Measurements from ENCODE around the gene CD93.

The CD93 gene

DNA sequence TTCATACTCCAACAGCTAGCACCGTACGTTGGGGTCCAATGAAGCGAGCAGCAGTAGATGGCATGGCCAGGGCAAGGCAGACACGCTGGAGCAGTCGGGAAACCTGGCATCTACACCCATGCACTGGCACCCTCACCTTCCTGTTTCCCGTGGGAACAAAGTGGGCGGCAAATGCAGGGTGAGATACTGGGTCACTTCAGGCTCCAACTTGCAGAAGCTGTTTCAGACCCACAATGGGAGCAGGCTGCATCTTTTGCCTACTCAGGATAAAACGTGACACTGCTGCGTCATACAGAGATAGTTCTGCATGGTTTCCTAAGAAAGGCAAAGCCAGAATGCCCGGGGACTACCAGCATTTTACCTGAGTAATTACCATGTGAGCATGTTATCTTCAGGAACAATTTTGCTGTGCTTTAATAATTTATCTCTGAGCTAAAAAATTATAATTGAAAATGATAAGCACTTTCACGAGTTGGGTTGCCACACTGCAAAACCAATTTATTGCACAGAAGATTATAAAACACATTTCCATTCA, 10.9 kb upstream of the CD93 start:
- H3K27ac Mint-ChIP-seq, result no peak overlapping the region
- H3K36me3 Mint-ChIP-seq (ENCODE audit: low read depth), result no peaks in the 10 kb centered on the region
- H3K9me3 Mint-ChIP-seq, result no peaks in the 10 kb centered on the region

DNA sequence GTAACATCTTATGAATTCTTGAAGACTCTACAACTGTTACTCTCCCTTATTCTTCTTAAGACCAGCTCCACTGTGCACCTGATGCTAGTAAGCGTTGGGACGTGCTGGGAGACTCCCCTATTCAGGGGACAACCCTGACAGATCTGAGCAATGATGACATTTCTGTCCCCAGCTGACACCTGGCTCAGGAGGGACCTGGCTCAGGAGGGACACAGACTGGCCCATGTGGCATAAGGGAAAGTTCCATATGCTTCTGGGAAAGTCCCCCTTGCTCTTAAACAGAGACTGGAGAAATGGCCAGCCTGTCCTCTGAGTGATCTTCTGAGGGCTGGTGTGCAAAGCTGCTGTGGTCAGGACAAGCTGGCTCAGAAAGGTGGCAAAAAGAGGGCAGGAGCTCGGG, 10.0 kb upstream of the CD93 start:
- Mint-ChIP-seq H3K27ac (no peak overlapping the region), H3K36me3 (ENCODE audit: low read depth) (no peaks in the 10 kb centered on the region), H3K4me3 (no peak overlapping the region), H3K4me1 (ENCODE audit: low read depth) (no peaks in the 10 kb centered on the region), H3K9me3 (no peaks in the 10 kb centered on the region), H3K27me3 (no peaks in the 10 kb centered on the region)

More for the DNA sequence above, 10.9 kb upstream of the CD93 start:
- no peaks in the 10 kb centered on the region for H3K4me1 Mint-ChIP-seq (ENCODE audit: low read depth)
- no peaks in the 10 kb centered on the region for H3K27me3 Mint-ChIP-seq
- H3K4me3 Mint-ChIP-seq, result no peak overlapping the region

DNA sequence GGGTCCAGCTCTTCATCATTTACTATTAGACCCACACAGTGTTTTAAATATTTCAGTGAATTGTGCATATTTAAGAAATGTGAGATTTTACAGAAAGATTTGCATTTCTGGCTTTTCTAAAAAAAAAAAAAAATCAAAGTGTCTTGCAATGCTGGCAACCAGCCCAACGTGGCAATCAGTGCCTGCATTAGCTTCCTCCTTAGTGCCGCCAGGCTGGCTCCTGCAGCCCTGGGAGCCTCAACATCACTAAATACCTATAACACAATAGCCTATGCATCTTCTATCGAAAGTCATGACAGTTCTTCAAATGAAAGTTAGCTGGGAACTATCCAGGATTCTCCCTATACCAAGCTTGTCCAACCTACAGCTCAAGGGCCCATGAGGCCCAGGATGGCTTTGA, 9.4 kb upstream of the CD93 start:
- Mint-ChIP-seq H3K4me3 (no peak overlapping the region), H3K4me1 (ENCODE audit: low read depth) (no peaks in the 10 kb centered on the region), H3K9me3 (no peaks in the 10 kb centered on the region), H3K36me3 (ENCODE audit: low read depth) (no peaks in the 10 kb centered on the region), H3K27ac (no peak overlapping the region), H3K27me3 (no peaks in the 10 kb centered on the region)

DNA sequence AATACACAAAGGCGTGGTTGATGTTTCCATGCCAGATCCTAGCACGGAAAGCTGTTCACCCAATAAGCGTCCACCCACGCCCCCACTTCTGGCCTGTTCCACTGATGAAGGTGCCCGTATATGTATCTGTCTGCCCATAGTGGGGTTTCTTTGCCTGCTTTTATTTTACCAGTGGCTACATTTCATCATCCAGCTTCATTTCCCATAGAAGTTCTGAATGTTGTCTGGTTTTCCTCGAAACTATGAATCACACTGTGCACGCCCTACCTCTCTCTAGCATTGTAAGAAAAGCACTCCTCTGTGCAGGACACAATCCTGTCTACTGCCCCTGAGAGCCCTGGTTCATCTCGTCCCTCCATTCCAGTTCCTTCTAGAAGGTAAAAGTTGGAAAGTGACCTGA, 8.8 kb upstream of the CD93 start:
- no peaks in the 10 kb centered on the region for H3K4me1 Mint-ChIP-seq (ENCODE audit: low read depth)
- H3K36me3 Mint-ChIP-seq (ENCODE audit: low read depth), result no peaks in the 10 kb centered on the region
- H3K9me3 Mint-ChIP-seq, result no peaks in the 10 kb centered on the region
- H3K27ac Mint-ChIP-seq, result no peak overlapping the region
- H3K27me3 Mint-ChIP-seq, result no peaks in the 10 kb centered on the region
- H3K4me3 Mint-ChIP-seq, result no peak overlapping the region

DNA sequence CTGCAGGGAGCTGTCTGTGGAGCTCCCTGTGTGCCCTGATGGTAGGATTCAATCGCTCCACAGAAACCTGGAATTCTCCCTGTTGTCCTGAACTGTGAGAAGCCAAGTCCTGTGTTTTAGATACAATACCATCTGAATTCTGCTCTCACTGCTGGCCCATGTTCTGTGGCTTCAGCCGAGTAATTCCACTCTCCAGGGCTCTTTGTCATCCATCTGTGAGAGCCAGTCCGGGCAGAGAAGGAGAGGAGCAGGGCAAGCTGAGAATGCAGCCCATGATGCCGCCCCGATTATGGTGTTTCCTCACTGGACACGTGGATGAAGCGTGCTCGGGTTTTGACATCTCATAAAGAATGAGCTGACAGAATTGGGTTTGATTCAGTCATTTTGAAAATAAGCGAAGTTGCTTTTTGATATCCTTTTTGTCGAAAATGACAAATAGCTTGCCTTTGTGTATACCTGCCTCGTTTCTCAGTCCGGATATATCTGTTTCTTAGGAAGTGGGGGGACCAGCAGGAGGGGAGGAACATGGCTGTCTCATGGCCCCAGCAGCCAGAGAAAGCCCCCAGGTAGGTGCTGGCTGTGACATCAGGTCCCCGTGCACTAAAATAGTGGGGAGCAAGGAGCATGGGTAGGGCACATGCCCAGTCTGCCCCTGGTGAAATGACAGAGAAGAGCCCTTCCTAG, 8.2 kb upstream of the CD93 start:
- H3K4me3 Mint-ChIP-seq, result no peak overlapping the region
- H3K4me1 Mint-ChIP-seq (ENCODE audit: low read depth), result no peaks in the 10 kb centered on the region
- H3K9me3 Mint-ChIP-seq, result no peaks in the 10 kb centered on the region
- H3K36me3 Mint-ChIP-seq (ENCODE audit: low read depth), result no peaks in the 10 kb centered on the region
- H3K27ac Mint-ChIP-seq, result no peak overlapping the region
- H3K27me3 Mint-ChIP-seq, result no peaks in the 10 kb centered on the region

DNA sequence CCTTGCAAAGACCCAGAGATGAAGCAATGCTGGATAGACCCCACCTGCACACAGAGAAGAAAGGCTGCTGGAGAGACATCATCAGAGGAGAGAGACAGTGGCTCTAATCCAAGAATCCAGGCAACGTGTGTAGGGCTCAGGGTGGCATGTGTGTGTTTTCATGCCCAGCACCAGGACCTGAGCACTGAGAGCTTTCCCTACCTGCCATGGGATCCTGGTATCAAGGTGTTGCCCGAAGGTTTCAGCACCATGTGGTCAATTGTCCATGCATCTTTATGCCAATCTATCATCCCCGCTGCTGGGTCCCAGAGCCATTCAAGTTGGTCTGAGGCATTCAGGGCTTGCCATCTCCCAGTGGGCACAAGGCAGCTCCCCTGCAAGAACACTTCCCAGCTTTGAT, 7.5 kb upstream of the CD93 start:
- Mint-ChIP-seq H3K4me1 (ENCODE audit: low read depth) (no peaks in the 10 kb centered on the region), H3K9me3 (no peaks in the 10 kb centered on the region), H3K27ac (no peak overlapping the region), H3K27me3 (no peaks in the 10 kb centered on the region), H3K36me3 (ENCODE audit: low read depth) (no peaks in the 10 kb centered on the region), H3K4me3 (no peak overlapping the region)

DNA sequence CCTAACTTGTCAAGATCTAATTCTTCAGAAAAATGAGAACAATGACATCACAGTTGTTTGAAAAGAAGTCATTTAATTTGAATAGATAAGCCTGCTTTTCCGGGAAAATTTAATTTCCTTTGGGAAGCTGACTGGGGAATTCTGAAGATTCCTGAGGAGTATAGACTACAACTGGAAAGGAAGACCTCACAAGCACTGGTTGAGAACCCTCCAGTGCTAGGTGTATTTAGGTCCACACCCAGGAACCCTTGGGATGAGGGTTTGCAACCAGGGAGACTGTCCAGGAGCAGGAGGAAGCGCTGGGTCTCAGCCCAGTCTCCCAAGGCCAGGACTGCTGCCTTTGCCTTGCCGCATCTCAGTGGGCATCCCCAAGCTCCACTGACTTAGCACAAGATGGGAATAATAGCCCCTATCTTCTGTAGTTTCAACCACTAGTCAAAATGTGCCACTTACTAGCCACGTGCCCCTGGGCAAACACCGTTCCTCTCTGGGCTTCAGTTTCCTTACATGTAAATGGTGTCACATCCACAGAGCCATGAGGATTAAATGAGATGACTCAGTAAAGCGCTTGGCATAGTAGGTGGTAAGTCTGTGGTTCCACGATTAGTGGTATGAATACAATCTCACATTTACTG, 6.9 kb upstream of the CD93 start:
- Mint-ChIP-seq H3K27me3 (no peaks in the 10 kb centered on the region), H3K27ac (no peak overlapping the region), H3K9me3 (no peaks in the 10 kb centered on the region), H3K36me3 (ENCODE audit: low read depth) (no peaks in the 10 kb centered on the region), H3K4me3 (no peak overlapping the region), H3K4me1 (ENCODE audit: low read depth) (no peaks in the 10 kb centered on the region)

DNA sequence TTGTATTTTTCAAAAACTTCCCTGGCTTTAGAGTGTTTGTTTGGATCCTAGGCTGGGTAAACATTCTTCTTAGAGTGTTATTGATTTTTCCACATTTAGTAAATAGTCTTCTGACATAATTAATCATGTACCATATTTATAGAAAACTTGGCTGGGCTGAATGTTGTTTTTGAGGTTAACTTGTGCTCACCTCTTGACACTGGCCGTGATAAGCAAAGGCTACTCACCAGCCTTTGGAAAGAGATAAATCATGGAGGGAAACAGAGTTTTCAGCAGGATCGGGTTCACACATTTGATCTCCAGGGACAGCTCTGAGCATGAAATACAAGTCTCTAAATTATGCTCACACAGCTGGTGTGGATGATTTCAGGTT, 6.2 kb upstream of the CD93 start:
- H3K4me3 Mint-ChIP-seq, result no peak overlapping the region
- H3K9me3 Mint-ChIP-seq, result no peaks in the 10 kb centered on the region
- H3K27ac Mint-ChIP-seq, result no peak overlapping the region
- no peaks in the 10 kb centered on the region for H3K36me3 Mint-ChIP-seq (ENCODE audit: low read depth)
- no peaks in the 10 kb centered on the region for H3K27me3 Mint-ChIP-seq
- H3K4me1 Mint-ChIP-seq (ENCODE audit: low read depth), result no peaks in the 10 kb centered on the region

DNA sequence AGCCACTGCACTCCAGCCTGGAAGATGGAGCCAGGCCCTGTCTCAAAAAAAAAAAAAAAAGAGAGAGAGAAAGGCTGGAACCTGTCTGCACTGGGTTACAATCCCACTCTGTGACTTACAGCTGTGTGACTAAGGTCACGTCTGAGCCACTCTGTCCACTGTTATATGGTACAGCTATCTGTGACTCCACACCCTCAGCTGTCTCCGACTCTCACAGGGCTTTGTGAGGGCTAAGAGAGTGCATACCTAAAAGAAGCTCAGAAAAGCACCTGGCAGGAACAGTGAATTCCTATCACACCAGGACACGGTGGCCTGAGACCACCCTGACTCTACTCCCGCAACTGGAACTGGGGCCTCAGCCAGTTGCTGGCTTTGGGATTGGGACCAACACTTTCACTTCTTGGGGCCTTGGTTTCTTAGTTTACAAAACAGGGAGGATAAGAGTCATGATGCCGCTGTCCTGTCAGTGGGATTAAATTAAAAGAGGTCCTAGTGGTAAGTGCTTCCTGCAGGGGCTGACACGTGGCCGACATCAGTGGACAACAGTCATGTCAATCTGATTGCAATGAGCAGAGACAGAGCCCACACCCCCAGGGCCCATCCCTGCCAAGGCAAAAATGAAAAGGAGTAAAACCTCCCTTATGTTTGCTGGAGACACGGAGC, 5.7 kb upstream of the CD93 start:
- Mint-ChIP-seq H3K9me3 (no peaks in the 10 kb centered on the region), H3K4me1 (ENCODE audit: low read depth) (no peaks in the 10 kb centered on the region), H3K27ac (no peak overlapping the region), H3K27me3 (no peaks in the 10 kb centered on the region), H3K4me3 (no peak overlapping the region), H3K36me3 (ENCODE audit: low read depth) (no peaks in the 10 kb centered on the region)

DNA sequence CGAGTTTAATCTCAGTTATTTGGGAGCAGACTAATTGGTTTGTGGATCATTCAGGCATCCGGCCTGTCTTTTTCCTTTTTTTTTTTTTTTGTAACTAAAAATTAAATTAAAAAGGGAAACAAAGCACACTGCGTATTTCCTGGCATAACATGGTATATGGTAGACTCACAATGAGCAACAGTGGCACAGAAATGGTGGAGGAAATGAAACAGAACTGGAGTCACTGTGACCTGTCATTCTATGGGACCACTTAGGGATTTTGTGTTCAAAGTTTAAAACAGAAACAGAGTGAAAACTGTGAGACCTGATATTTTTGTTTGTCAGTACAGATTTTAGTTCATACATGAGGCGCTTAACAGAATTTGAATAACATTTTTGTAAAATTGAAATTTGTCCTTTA, 4.8 kb upstream of the CD93 start:
- no peaks in the 10 kb centered on the region for H3K36me3 Mint-ChIP-seq (ENCODE audit: low read depth)
- no peak overlapping the region for H3K4me3 Mint-ChIP-seq

DNA sequence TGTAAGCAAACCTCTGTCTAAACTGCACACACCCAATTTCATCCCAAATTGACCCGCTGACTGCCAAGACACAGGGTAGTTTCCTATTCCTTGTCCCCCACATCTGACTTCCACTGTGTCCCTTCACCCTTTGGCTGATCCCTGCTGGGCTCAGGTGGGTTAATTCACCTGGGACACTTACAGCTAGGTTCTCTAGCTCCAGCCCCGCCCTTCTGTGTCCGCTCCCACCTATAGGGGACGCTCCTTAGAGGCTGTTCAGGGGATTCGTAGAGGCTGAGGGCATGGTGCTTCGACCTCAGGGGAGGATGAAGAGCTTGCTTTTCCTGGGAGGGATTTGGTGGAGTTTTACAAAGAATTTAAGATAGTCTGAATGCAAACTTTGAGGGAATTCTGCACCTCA, 4.0 kb upstream of the CD93 start:
- Mint-ChIP-seq H3K36me3 (ENCODE audit: low read depth) (no peaks in the 10 kb centered on the region), H3K27me3 (no peaks in the 10 kb centered on the region), H3K4me3 (no peak overlapping the region), H3K4me1 (ENCODE audit: low read depth) (no peaks in the 10 kb centered on the region), H3K27ac (no peak overlapping the region), H3K9me3 (no peaks in the 10 kb centered on the region)

More for the DNA sequence above, 4.8 kb upstream of the CD93 start:
- no peaks in the 10 kb centered on the region for H3K9me3 Mint-ChIP-seq
- no peak overlapping the region for H3K27ac Mint-ChIP-seq
- H3K4me1 Mint-ChIP-seq (ENCODE audit: low read depth), result no peaks in the 10 kb centered on the region
- no peaks in the 10 kb centered on the region for H3K27me3 Mint-ChIP-seq

DNA sequence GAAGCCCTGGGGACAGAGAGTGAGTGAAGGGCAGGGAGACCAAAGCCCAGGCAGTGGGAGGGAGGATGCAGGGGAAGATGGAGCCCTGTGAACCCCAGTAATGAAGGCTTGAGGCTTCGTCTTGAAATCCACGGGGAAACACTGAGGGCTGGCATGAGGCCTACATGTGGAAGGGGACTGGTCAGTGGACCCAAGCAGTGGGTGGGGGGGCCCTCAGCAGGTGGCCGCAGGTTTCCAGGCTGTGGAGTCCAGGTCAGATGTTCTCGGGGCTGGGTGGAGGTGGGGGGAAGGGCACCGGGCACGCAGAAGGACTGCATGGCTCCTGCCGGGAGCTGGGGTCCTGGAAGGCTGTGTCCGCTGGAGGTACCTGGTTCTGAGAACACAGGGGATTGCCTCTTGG, 2.7 kb upstream of the CD93 start:
- Mint-ChIP-seq H3K27me3 (no peaks in the 10 kb centered on the region), H3K36me3 (ENCODE audit: low read depth) (no peaks in the 10 kb centered on the region), H3K9me3 (no peaks in the 10 kb centered on the region), H3K4me3 (no peak overlapping the region), H3K27ac (no peak overlapping the region), H3K4me1 (ENCODE audit: low read depth) (no peaks in the 10 kb centered on the region)

DNA sequence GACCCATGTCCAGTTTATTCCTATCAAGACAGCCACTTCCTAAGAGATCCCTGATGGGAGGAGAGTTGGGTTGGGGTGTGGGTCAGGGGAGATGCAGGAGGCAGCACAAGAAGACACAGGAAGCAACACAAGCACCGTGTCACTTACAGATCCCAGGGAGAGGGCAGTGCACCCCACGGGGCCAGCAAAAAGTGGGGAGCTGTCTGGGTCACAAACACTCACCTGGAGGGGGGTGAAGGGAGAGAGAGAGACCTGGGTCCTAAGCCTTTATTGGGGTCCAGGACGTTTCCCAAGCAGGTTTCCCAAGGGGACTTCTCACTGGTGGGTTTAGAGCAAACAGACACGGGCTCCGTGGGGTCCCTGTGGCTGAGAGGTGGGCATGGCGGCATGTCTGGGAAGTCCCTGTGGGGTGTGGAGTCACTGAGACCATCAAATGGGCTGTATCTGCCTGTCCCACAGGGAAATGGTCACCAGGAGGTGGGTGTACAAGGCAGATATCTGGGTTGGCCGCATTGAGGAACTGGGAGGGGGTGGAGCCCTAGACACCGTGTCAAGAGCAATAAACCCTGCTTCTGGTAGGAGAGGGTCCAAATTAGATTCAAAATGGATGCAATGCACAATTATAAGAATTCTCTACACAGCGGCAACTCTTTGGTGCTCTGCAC, 1.6 kb upstream of the CD93 start:
- no peak overlapping the region for H3K4me3 Mint-ChIP-seq
- no peaks in the 10 kb centered on the region for H3K4me1 Mint-ChIP-seq (ENCODE audit: low read depth)
- no peaks in the 10 kb centered on the region for H3K9me3 Mint-ChIP-seq
- no peaks in the 10 kb centered on the region for H3K27me3 Mint-ChIP-seq
- no peak overlapping the region for H3K27ac Mint-ChIP-seq
- no peaks in the 10 kb centered on the region for H3K36me3 Mint-ChIP-seq (ENCODE audit: low read depth)

DNA sequence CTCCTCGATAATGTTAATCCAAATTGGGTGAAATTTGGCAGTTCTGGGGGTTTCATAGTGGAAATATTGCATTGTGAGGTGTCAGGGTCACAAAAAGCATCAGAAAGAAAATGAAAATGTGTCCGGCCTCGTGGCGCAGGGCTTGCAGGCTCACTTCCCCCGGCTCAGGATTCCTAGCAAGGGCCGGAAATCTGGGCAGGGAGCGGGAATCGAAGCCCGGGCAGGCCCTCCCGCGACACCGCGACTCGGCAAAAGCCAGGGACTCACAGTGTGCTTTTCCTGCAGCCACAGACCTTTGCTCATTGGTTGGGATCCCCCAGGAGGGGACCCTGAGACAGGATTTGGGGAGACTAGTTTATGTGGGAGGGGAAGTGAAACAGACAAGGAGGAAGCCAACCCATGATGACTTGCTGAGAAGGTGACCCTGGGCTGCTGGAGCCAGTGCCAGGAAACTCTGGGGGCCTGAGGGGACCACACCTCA, 847 bp upstream of the CD93 start:
- Mint-ChIP-seq H3K36me3 (ENCODE audit: low read depth) (no peaks in the 10 kb centered on the region), H3K4me1 (ENCODE audit: low read depth) (no peaks in the 10 kb centered on the region), H3K4me3 (no peak overlapping the region), H3K27ac (no peak overlapping the region), H3K27me3 (no peaks in the 10 kb centered on the region), H3K9me3 (no peaks in the 10 kb centered on the region)

DNA sequence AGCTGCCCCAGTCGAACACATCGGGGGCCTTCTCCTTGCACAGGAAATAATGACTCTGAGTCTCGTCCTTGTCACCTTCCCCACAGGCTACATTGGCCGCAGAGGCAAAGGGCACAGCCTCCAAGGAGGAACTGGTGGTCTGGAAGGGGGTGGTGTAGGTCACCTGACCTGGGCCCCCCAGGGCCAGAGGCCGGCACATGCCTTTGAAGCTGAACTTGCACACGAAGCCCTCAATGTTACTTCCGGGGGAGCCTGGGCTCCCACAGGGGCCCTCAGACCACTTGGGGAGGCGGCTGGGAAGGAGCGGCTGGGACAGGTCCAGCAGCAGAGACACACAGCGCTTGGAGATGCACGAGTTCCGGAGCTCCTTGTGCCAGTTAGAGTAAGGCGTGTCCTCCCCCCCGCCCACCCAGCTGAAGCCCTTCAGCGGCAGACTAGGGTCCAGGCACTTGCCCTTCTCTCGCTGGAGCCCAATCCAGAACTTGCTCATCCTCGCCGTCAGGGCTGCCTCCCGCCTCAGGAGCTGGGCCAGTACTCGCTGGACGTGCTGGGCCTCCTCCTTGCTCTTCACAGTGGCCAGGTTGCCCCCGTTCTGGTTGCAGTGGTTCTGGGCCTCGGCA, 578 bp downstream of the CD93 start:
- H3K4me1 Mint-ChIP-seq (ENCODE audit: low read depth), result no peaks in the 10 kb centered on the region
- H3K4me3 Mint-ChIP-seq, result no peak overlapping the region
- H3K27ac Mint-ChIP-seq, result no peak overlapping the region
- no peaks in the 10 kb centered on the region for H3K9me3 Mint-ChIP-seq
- H3K36me3 Mint-ChIP-seq (ENCODE audit: low read depth), result no peaks in the 10 kb centered on the region
- no peaks in the 10 kb centered on the region for H3K27me3 Mint-ChIP-seq

All from stimulated activated naive CD8-positive, alpha-beta T cell treated with anti-CD3 and anti-CD28 coated beads, Interleukin-15, Interleukin-2, amounts not matched to agents 100 ng/mL and 50 ng/mL, for 24 hours (primary cell).